ENCODE results near the gene CETN3. TPM values are rescaled to one million over a fixed set of nuclear protein-coding genes. Genes with fewer than 3 reads are reported as not detected.
A peak's percentile ranks its signal among the peaks of the same experiment; 100 is the strongest.

The CETN3 gene
- total and polyA plus RNA-seq, 8 donors = 22.1 to 93.5 (median 81.1) TPM

GRCh38 chr5:90365328-90365727, 44.2 kb downstream of the CETN3 start:
- no peak for TF ChIP-seq CTCF (IDR thresholded peaks at IDR 0.05)
- intact Hi-C loops (cut with DNase I) = no loop called here
- Histone ChIP-seq H3K9me3 (no peaks in the 10 kb centered on the region), H3K36me3 (no peaks in the 10 kb centered on the region), H3K27ac (no peak overlapping the region), H3K27me3 (no peaks in the 10 kb centered on the region), H3K4me3 (no peak overlapping the region), H3K4me1 (no peaks in the 10 kb centered on the region)
- DNase-seq (no peak), ATAC-seq (no peak)

GRCh38 chr5:90359073-90359920, 50.3 kb downstream of the CETN3 start:
- intact Hi-C loops (cut with DNase I) = no loop called here
- Histone ChIP-seq H3K27me3 (no peaks in the 10 kb centered on the region), H3K36me3 (no peaks in the 10 kb centered on the region), H3K9me3 (no peaks in the 10 kb centered on the region), H3K27ac (no peak overlapping the region), H3K4me3 (no peak overlapping the region), H3K4me1 (no peaks in the 10 kb centered on the region)
- TF ChIP-seq CTCF (IDR thresholded peaks at IDR 0.05) = no peak
- DNase-seq = no peak
- no peak for ATAC-seq

GRCh38 chr5:90356622-90357021, 52.9 kb downstream of the CETN3 start:
- Histone ChIP-seq H3K27me3 (no peaks in the 10 kb centered on the region), H3K9me3 (no peaks in the 10 kb centered on the region), H3K36me3 (no peaks in the 10 kb centered on the region), H3K4me3 (no peak overlapping the region), H3K4me1 (no peaks in the 10 kb centered on the region), H3K27ac (no peak overlapping the region)
- intact Hi-C loops (cut with DNase I) = no loop called here
- no peak for TF ChIP-seq CTCF (IDR thresholded peaks at IDR 0.05)
- ATAC-seq (no peak), DNase-seq (peak in 2 of 4 donors; percentile 70)

- intact Hi-C loops (cut with DNase I) = no loop called here
- Histone ChIP-seq H3K36me3 (no peaks in the 10 kb centered on the region), H3K4me3 (no peak overlapping the region), H3K4me1 (no peaks in the 10 kb centered on the region), H3K9me3 (no peaks in the 10 kb centered on the region), H3K27me3 (no peaks in the 10 kb centered on the region), H3K27ac (no peak overlapping the region)
- peak in 2 of 4 donors; percentile 29 to 36 for DNase-seq
- no peak for ATAC-seq
- no peak for TF ChIP-seq CTCF (IDR thresholded peaks at IDR 0.05)
Measured at GRCh38 chr5:90356176-90356575, 53.4 kb downstream of the CETN3 start.

- no peak for DNase-seq
- no peak for TF ChIP-seq CTCF (IDR thresholded peaks at IDR 0.05)
Measured at GRCh38 chr5:90355635-90356034, 53.9 kb downstream of the CETN3 start.

More at GRCh38 chr5:90355635-90356034, 53.9 kb downstream of the CETN3 start:
- no peaks in the 10 kb centered on the region for H3K36me3 ChIP-seq
- intact Hi-C loops (cut with DNase I) = no loop called here
- H3K27me3 ChIP-seq = no peaks in the 10 kb centered on the region
- H3K4me3 ChIP-seq = no peak overlapping the region
- ATAC-seq = no peak
- no peaks in the 10 kb centered on the region for H3K4me1 ChIP-seq
- H3K27ac ChIP-seq = no peak overlapping the region
- H3K9me3 ChIP-seq = no peaks in the 10 kb centered on the region

All from left lung (tissue), 10 donors.